GM18526 (cell line): ENCODE measurements around the gene GDPD4.

Source experiments
- POLR2A ChIP-seq: IDR thresholded peaks from 3 replicates; pipeline ENCODE4 v1.6.1; 2011; ENCODE audit not compliant: insufficient read length; ENCODE audit errors: extremely low read depth

Gene GDPD4

DNA sequence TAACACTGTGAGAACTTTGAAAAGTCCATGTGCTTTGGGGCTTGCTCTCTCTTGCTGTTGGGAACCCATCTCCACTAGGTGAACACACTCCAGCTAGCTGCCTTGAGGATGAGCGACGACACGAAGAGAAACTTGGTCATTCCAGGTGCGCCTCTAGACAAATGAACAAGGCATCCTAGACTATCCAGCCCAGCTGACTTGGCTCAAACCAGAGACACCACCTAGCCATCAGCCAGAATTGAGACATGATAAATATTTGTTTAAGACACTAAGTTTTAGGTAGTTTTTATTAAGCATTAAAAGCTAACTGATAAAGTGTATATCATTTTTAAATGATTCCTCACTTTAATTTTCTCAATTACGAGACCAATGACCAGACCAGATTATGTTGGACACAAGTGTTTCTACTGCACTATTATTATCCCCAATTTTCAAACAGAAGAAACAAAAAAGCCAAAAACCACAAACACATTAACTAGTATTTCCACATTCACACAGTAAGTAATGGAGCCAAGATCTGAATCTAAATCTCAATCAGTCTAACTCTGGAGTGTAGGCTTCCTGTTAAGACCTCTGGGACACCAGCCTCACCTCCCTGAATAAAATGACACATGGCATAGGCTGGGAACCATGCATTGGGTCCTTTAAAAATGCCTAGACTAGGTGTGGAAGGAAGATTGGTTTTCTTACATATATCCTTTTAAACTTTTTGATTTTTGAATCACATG lies 70.4 kb downstream of the GDPD4 start:
- no peak for TF ChIP-seq POLR2A

DNA sequence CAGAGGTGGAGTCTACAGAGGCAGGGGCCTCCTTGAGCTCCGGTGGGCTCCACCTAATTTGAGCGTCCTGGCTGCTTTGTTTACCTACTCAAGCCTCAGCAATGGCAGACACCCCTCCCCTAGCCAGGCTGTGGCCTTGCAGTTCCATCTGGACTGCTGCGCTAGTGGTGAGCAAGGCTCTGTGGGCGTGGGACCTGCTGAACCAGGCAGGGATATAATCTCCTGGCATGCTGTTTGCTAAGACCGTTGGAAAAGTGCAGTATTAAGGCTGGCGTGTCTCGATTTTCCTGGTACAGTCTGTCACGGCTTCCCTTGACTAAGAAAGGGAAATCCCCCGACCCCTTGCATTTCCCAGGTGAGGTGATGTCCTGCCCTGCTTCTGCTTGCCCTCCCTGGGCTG lies 77.7 kb downstream of the GDPD4 start:
- no peak for TF ChIP-seq POLR2A

DNA sequence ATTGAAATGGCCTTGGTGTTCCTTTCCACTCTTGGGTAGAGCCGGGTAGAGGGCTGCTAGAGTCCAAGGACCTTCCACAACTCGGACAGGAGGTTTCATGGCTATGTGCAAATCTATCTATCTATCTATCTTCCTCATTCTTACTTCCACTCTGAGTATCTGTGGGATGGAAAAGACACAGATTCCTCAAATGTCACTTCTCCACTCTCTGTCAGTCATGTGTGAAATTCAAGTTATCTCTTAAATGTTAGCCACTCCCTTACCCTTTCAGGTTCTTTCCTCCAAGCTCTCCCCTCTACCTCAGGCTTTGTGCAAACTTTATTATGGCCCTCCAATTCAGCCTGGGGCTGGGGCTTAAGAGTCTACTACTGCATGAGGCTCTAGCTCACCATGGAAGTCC lies 84.3 kb downstream of the GDPD4 start:
- no peak for TF ChIP-seq POLR2A

DNA sequence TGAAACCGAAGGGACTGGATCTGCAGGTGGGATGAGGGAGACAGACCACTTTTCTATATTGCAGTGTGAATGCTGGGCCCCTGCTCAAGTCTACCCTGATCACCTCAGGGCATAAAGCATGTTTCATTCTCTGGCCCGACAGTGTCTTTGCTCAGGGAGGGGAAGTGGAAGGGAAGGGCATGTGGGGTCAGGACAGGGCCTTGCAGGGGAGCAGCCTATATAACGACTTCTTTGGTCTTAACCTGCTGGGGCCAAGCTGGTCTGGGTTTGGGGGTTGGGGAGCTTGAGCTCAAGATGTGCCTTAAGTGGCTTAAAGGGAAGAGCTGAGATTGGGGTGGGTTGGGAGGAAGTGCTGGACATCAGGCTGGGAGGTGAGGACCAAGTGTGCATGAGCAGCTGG lies 86.4 kb downstream of the GDPD4 start:
- TF ChIP-seq POLR2A, result no peak

DNA sequence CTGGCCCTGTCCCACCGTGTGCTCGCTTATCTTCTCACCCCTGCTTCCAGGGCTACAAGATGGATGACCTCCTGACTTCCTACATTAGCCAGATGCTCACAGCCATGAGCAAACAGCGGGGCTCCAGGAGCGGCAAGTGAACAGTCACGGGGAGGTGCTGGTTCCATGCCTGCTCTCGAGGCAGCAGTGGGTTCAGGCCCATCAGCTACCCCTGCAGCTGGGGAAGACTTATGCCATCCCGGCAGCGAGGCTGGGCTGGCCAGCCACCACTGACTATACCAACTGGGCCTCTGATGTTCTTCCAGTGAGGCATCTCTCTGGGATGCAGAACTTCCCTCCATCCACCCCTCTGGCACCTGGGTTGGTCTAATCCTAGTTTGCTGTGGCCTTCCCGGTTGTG lies 86.9 kb downstream of the GDPD4 start:
- no peak for TF ChIP-seq POLR2A

DNA sequence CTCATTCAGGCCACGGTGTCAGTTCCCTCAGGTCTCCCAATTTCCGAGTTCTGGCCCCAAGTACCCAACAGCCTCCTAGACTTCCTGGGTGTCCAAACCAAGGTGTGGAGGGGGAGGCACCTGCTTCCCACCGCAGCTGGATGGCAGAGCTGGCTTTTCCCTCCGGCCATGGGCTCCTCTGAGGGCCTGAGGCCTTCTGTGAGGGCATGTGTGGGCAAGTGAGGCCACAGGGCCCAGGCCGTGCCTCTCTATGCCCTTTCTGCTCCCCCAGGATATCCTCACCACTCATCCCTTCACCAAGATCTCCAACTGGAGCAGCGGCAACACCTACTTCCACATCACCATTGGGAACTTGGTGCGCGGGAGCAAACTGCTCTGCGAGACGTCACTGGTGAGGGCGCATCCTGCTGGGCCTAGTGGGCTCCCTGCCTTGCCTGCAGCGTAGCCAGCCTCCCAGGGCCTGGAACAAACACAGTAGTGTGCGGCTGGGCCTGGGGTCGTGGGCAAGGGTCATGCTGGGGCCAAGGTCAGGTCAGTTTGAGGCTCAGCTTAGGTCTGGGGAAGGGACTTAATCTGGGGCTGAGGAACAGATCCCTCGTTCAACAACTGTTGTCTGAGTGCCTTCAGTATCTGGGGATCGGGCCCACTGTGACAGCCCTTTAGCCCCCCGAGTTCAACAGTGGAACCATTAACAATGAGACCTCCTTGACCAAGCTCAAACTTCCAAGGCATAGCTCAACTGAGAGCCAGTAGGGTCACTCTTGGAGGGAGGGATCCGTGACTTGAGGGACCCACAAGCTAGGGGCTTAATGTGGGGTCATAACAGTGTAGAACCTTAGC lies 87.7 kb downstream of the GDPD4 start:
- TF ChIP-seq POLR2A, result no peak

DNA sequence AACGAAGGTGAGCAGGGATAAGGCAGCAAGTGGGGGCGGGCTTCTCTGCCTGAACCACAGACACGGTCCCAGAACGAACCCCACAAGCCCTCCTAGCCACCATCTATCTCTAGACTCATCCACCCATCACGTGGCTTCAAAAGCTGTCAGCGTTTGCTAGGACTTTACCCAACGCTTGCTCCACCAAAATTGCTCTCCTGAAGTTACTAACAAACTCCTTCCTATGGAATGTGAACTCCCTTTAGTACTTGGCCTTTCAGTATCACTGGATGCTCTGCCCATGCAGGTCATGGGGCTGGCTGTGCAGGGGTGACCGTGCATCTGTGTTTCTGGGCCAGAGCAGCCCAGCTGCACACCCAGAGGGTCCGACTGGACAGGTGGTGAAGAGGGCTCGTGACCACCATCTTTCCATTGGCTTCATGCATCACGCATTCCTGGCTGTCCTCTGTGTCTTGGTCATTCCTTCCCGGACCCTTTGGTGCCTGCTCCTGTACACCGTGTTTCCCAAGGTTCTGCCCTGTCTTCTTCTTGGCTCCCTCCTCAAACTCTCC lies 88.4 kb downstream of the GDPD4 start:
- TF ChIP-seq POLR2A, result no peak

DNA sequence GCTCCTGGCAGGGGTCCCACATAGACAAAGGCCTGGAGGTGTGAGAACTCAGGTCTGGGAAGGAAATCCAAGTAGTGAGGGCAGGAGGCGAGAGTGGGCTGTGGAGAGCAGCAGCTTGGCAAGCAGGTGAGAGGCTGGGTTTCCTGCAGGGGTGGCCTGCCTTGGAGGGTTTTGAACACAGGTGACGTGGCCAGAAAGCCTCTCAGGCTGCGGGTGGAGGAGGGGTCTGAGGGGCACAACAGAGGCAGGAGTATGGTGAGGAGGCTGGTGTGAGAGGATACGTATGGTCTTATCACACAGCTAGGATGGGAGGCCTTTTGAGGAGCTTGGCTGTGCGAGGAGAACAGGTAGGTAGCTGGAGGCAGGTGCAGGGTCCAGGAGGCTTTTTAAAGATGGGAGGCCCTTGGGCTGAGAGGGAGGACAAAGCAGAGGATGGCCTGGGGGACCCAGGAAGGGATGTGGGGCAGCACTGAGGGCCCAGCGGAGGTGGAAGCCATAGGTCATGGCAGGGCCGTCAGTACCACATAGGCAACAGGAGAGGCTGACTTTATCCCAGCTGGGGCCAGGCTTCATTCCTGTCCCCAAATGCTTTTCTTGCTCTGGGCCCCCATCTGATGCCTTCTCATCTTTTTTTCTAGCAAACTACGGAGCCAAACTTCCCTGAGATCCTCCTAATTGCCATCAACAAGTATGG lies 89.0 kb downstream of the GDPD4 start:
- no peak for TF ChIP-seq POLR2A

DNA sequence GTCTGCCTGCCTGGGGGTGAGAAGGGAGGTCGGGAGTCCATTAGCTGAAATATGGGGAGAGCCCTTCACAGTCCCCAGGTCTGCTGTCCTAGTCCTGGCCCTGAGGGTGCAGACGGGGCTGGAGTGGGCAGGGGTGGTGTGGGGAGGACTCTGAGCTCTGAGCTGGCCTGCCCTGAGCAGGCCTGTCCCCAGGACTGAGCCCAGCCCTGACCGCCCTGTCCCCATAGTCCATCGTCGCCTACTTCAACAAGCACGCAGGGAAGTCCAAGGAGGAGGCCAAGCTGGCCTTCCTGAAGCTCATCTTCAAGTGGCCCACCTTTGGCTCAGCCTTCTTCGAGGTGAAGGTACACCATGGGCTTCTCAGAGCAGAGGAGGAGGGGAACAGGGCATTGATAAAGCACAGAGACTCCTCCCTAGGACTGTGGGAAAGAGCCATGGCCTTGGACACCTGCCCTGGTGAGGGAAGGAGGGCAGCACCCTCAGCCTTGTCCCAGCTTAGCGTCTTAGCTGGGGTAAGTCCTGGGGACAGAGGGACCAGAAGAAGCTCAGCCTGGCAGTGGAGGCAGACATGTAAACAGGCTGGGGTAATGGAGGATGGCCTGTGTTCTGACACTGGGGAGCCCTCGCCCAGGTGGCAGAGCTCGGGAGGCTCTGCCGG lies 89.8 kb downstream of the GDPD4 start:
- TF ChIP-seq POLR2A, result no peak

DNA sequence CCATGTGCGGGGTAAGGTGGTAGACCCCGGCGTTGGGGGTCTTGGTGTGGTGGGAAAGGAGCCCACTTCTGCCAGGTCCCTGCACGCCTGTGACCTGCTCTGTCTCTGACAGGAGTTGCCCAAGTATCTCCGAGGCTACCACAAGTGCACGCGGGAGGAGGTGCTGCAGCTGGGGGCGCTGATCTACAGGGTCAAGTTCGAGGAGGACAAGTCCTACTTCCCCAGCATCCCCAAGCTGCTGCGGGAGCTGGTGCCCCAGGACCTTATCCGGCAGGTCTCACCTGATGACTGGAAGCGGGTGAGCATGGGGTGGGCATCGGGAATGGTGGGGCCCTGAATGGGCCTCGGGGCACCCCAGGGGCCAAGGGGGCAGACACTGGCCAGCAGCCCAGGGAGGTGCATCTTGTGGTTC lies 90.4 kb downstream of the GDPD4 start:
- TF ChIP-seq POLR2A, result no peak

DNA sequence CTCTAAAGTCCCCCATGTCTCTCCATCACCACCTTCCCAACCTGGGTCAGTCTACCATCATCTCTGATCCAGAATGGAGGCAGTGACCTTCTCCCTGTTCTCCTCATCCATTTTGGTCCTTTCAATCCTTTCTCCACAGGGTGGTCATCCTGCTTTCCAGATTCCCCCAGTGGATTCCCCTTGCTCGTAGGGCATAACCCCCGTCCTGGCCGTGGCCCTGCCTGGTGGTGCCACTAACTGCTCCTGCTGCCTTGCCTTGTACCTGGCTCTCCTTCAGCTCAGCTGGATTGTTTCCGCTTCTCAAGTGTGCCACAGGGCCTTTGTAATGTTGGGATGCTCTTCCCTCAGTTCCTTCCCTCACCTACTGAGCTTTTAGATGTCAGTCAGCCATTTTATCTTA lies 91.8 kb downstream of the GDPD4 start:
- TF ChIP-seq POLR2A, result no peak

DNA sequence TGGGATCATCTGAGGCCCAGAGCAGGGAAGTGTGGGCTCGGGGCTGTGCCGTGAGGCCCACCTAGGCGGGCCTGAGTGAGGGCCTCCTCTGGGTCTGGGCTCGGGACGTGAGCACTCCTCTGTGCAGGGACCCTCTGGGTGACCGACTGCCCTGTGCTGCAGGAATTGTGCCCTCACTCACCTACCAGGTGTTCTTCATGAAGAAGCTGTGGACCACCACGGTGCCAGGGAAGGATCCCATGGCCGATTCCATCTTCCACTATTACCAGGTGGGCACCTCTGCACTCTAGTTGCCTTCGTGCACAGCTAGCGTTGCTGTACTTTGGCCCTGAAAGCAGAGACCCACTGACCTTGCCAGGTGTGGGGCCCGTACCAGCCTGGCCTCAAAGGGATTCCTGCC lies 93.0 kb downstream of the GDPD4 start:
- TF ChIP-seq POLR2A, result no peak

DNA sequence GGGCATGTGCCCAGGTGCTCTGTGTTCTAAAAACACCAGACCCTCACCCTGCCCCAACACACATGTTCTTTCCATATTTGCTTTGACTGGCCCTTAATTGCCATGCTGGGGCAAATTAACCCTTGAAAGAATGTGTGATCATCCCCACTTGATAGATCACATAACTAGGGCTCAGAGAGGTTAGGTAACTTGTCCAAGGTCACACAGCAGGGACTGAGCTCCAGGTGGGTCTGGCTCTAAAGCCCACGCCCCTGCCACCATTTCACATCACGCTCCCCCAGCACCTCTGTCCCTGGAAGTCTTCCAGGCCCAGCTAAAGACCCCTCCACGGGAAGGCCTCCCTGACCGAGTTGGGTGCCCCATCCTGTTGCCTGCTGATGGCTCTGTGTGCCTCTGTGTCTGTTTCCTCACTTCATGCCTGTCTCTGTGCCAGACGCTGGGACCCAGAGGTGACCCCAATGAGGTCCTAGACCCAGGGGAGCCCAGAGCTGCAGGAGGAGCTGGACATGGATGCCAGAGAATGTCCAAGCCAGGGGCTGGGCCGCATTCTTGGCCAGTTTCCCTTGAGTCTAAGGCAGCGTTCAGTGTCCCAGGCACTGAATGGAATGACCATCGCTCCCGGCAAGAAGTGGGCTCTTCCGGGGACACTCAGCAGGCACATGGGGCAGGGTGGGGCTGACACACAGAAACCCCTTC lies 93.7 kb downstream of the GDPD4 start:
- TF ChIP-seq POLR2A, result no peak

DNA sequence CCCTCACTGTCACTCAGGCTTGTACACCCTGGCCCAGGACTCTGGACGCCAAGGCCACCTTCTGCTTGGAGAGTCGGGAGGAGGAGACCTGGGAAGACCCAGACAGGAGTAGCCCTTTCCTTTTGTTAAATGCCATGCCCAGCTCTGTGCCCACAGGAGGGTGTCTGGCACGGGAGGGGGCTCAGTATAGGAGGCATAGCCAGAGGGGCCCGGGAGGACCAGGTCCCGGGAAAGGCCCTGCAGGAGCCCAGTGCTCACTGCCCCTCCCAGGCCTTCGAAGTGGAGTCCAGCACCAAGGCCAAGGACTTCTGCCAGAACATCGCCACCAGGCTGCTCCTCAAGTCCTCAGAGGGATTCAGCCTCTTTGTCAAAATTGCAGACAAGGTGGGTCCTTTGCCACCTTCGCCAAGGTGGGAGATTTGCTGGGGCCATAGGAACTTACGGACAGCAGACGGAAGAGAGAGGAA lies 94.4 kb downstream of the GDPD4 start:
- no peak for TF ChIP-seq POLR2A
